SK-N-MC (cell line): ENCODE measurements around the gene PAQR8.

Experiments
- EZH2 ChIP-seq: fragments of 200-600 bp; sonication (generic); IDR thresholded peaks from one replicate; pipeline ENCODE4 v1.6.1; 2017; ENCODE audit warnings: antibody characterized with exemption
- POLR2AphosphoS5 ChIP-seq: IDR thresholded peaks from 2 replicates; pipeline ENCODE4 v1.6.1; 2012; ENCODE audit warnings: mild to moderate bottlenecking, low read depth, low read length, borderline replicate concordance

DNA sequence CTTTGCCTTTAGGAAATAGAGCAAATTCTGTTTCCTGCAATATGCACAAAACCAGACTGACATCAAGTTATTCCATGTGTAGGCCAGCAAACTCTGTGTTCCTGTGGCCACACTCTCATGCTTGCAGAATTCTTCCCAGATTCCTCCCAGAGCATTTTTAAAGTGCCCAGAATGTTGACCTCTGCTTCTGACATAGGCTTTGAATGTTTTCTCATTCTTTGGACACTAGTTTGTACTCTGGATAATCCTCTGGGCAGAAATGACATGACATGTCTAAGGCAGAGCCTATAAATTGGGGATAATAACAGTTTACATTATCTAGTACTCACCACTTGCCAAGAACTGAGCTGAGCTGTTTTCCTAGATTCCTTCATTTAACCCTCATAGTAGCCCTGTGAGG is 49.0 kb downstream of the PAQR8 start:
- TF ChIP-seq POLR2AphosphoS5 (no peak), EZH2 (no peak)
